Esophagus muscularis mucosa (tissue), 4 donors: ENCODE data around the gene CA12. TPM values are rescaled to one million over a fixed set of nuclear protein-coding genes. Genes with fewer than 3 reads are reported as not detected.

Source experiments
- DNase-seq: peaks from one replicate; pipeline ENCODE4 v3.0.0-alpha.2; 2017; ENCODE audit errors: extremely low spot score
- H3K27ac ChIP-seq, 4 donors: fragments of 200-600 bp; sonication (generic); replicated peaks in 1 of 4; 1 replicate in 3 of 4; 2 replicates in 1 of 4; pipeline ENCODE4 v1.5.1; 2016 to 2019; ENCODE audit warnings: mild to moderate bottlenecking in 1 of 4
- H3K27me3 ChIP-seq, 4 donors: fragments of 200-600 bp; sonication (generic); one replicate each; pipeline versions ENCODE4 v1.5.1 to v1.6.0; 2016 to 2019
- H3K36me3 ChIP-seq, 4 donors: fragments of 200-600 bp; sonication (generic); one replicate each; pipeline ENCODE4 v1.5.1; 2016 to 2019
- H3K4me1 ChIP-seq, 4 donors: fragments of 200-600 bp; sonication (generic); one replicate each; pipeline ENCODE4 v1.5.1; 2016 to 2019
- H3K4me3 ChIP-seq, 4 donors: fragments of 200-600 bp; sonication (generic); 1 replicate in 2 of 4; 2 replicates in 2 of 4; pipeline ENCODE4 v1.5.1; 2016 to 2019; ENCODE audit warnings: mild to moderate bottlenecking in 4 of 4, moderate library complexity in 1 of 4
- H3K9me3 ChIP-seq, 4 donors: fragments of 200-600 bp; sonication (generic); 1 replicate in 3 of 4; 2 replicates in 1 of 4; pipeline ENCODE4 v1.5.1; 2016 to 2019
- CTCF ChIP-seq, 3 experiments: fragments of 200-600 bp in 2 of 3; fragments of 450-650 bp in 1 of 3; sonication (generic) in 2 of 3; IDR thresholded peaks; one replicate each; pipeline ENCODE4 v1.5.1; 2017 to 2019; ENCODE audit warnings: antibody characterized with exemption in 3 of 3, mild to moderate bottlenecking in 2 of 3, moderate library complexity in 1 of 3
- EP300 ChIP-seq: sonication (generic); formaldehyde crosslinking; IDR thresholded peaks from one replicate; pipeline ENCODE4 v1.6.1; 2017; ENCODE audit warnings: antibody characterized with exemption
- POLR2A ChIP-seq: fragments of 450-650 bp; IDR thresholded peaks from one replicate; pipeline ENCODE4 v1.6.1; 2017; ENCODE audit warnings: antibody characterized with exemption, moderate library complexity, mild to moderate bottlenecking, low read depth
- POLR2AphosphoS5 ChIP-seq, 2 donors: sonication (generic); formaldehyde crosslinking; IDR thresholded peaks; one replicate each; pipeline ENCODE4 v1.6.1; 2017; ENCODE audit warnings: antibody characterized with exemption in 2 of 2
- WGBS: methylation state at CpG from one replicate; pipeline ENCODE4 v1.1.5; 2018; 5-methylcytosine and 5-hydroxymethylcytosine counted together
- intact Hi-C: fragments of 100-400 bp; cut with DNase I; formaldehyde crosslinking; loops from one replicate; pipeline ENCODE4 v1.15.1; 2023
- total RNA-seq, 4 donors: library from RNA; depleted of rRNA; stranded (reverse); fragments of >200 nt; gene quantifications; one replicate each; pipeline versions ENCODE4 v1.1.0 to v1.2.1, GENCODE V29; 2016

Gene CA12
- total RNA-seq, 4 donors from 2014 or later: 2.3 to 14.5 (median 6.0) TPM

GRCh38 chr15:63331456-63331855 is 50.2 kb downstream of the CA12 start:
- TF ChIP-seq EP300 (no peak), POLR2A (no peak), POLR2AphosphoS5 (IDR thresholded peaks at IDR 0.05) (no peak), CTCF (IDR thresholded peaks at IDR 0.05) (no peak)
- Histone ChIP-seq H3K4me1 (no peaks in the 10 kb centered on the region), H3K4me3 (no peak overlapping the region), H3K36me3 (no peaks in the 10 kb centered on the region), H3K27me3 (no peaks in the 10 kb centered on the region), H3K9me3 (no peaks in the 10 kb centered on the region), H3K27ac (no peak overlapping the region)
- intact Hi-C loops: no loop called here
- WGBS: 87% methylated on average over 12 of the region's 12 CpGs
- DNase-seq: no peak

- 93% methylated on average over 9 of the region's 10 CpGs for WGBS
- no peaks in the 10 kb centered on the region for H3K9me3 ChIP-seq
- intact Hi-C loops: no loop called here
- no peak overlapping the region for H3K4me3 ChIP-seq
- TF ChIP-seq POLR2A (no peak), EP300 (no peak), POLR2AphosphoS5 (IDR thresholded peaks at IDR 0.05) (no peak), CTCF (IDR thresholded peaks at IDR 0.05) (no peak)
- H3K27ac ChIP-seq: no peak overlapping the region
- no peak for DNase-seq
- H3K4me1 ChIP-seq: no peaks in the 10 kb centered on the region
- no peaks in the 10 kb centered on the region for H3K27me3 ChIP-seq
- H3K36me3 ChIP-seq: no peaks in the 10 kb centered on the region
These were observed 50.7 kb downstream of the CA12 start for GRCh38 chr15:63330926-63331325.

- WGBS: 100% methylated on average over 5 of the region's 5 CpGs
These were observed 51.9 kb downstream of the CA12 start for GRCh38 chr15:63329567-63330350.

GRCh38 chr15:63327648-63328421 is 53.8 kb downstream of the CA12 start:
- Histone ChIP-seq H3K4me3 (no peak overlapping the region), H3K27me3 (no peaks in the 10 kb centered on the region), H3K36me3 (no peaks in the 10 kb centered on the region), H3K27ac (no peak overlapping the region), H3K9me3 (no peaks in the 10 kb centered on the region), H3K4me1 (peaks cover 0 to 8% (median 4%) of the 10 kb centered on the region in 4 donors)
- no peak for DNase-seq
- intact Hi-C loops: no loop called here
- 80% methylated on average over 12 of the region's 12 CpGs for WGBS
- TF ChIP-seq EP300: no peak
- TF ChIP-seq POLR2A: no peak
- no peak for TF ChIP-seq POLR2AphosphoS5 (IDR thresholded peaks at IDR 0.05)
- no peak for TF ChIP-seq CTCF (IDR thresholded peaks at IDR 0.05)

More at GRCh38 chr15:63329567-63330350, 51.9 kb downstream of the CA12 start:
- no peak overlapping the region for H3K4me3 ChIP-seq
- H3K4me1 ChIP-seq: no peaks in the 10 kb centered on the region
- intact Hi-C loops: no loop called here
- no peak overlapping the region for H3K27ac ChIP-seq
- no peaks in the 10 kb centered on the region for H3K9me3 ChIP-seq
- H3K27me3 ChIP-seq: no peaks in the 10 kb centered on the region
- no peaks in the 10 kb centered on the region for H3K36me3 ChIP-seq
- no peak for TF ChIP-seq CTCF (IDR thresholded peaks at IDR 0.05)
- no peak for TF ChIP-seq POLR2AphosphoS5 (IDR thresholded peaks at IDR 0.05)
- no peak for TF ChIP-seq POLR2A
- no peak for TF ChIP-seq EP300
- DNase-seq: no peak
